ENCODE data around the gene PCED1B. TPM values are rescaled to one million over a fixed set of nuclear protein-coding genes. Genes with fewer than 3 reads are reported as not detected.

The PCED1B gene
- total and polyA plus RNA-seq, 2 experiments from 2014 or later = 0.45 to 0.80 TPM

DNA sequence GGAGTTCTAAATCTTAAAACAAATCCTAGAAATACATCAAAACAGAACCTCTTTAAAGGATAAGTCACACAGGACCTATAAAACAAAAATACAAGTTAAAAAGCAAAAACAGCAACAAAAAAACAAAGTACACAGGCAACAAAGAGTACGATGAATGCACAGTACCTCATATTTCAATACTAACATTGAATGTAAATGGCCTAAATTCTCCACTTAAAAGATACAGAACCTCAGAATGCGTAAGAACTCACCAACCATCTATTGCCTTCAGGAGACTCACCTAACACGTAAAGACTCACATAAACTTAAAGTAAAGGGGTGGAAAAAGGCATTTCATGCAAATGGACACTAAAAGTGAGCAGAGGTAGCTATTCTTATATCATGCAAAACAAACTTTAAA is 172.5 kb downstream of the PCED1B start:
- Histone ChIP-seq H3K36me3 (no peaks in the 10 kb centered on the region), H3K9me3 (ENCODE audit: low read depth) (no peaks in the 10 kb centered on the region), H3K4me1 (ENCODE audit: low read depth) (no peaks in the 10 kb centered on the region), H3K27me3 (no peaks in the 10 kb centered on the region), H3K27ac (no peak overlapping the region), H3K4me3 (no peak overlapping the region)
- TF ChIP-seq, protein P1, sequence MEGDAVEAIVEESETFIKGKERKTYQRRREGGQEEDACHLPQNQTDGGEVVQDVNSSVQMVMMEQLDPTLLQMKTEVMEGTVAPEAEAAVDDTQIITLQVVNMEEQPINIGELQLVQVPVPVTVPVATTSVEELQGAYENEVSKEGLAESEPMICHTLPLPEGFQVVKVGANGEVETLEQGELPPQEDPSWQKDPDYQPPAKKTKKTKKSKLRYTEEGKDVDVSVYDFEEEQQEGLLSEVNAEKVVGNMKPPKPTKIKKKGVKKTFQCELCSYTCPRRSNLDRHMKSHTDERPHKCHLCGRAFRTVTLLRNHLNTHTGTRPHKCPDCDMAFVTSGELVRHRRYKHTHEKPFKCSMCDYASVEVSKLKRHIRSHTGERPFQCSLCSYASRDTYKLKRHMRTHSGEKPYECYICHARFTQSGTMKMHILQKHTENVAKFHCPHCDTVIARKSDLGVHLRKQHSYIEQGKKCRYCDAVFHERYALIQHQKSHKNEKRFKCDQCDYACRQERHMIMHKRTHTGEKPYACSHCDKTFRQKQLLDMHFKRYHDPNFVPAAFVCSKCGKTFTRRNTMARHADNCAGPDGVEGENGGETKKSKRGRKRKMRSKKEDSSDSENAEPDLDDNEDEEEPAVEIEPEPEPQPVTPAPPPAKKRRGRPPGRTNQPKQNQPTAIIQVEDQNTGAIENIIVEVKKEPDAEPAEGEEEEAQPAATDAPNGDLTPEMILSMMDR (IDR thresholded peaks at IDR 0.05; ENCODE audit: low read depth, low read length) = no peak
- DNase-seq (ENCODE audit: low read depth in 1 of 2, low spot score in 1 of 2) = no peak

DNA sequence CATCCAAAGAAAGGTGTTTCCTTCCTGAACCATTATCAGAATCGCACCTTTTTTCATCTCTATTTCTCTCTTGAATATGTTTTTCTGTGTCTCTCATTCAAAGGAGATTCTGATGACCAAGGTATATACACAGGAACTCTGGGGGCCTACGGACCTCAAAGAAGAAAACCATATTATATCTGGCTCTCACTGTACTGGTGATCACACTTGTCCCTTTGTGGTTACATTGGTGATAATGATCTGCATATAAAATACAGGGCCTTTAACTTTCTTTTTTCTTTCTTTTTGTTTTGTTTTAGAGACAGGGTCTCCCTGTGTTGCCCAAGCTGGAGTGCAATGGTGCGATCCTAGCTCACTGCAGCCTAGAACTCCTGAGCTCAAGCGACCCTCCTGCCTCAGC is 185.5 kb downstream of the PCED1B start:
- no peak for DNase-seq (ENCODE audit: low read depth in 1 of 2, low spot score in 1 of 2)
- Histone ChIP-seq H3K27me3 (no peaks in the 10 kb centered on the region), H3K4me3 (no peak overlapping the region), H3K9me3 (ENCODE audit: low read depth) (no peaks in the 10 kb centered on the region), H3K4me1 (ENCODE audit: low read depth) (no peaks in the 10 kb centered on the region), H3K36me3 (no peaks in the 10 kb centered on the region), H3K27ac (no peak overlapping the region)
- TF ChIP-seq, protein P1 (IDR thresholded peaks at IDR 0.05; ENCODE audit: low read depth, low read length) = no peak

DNA sequence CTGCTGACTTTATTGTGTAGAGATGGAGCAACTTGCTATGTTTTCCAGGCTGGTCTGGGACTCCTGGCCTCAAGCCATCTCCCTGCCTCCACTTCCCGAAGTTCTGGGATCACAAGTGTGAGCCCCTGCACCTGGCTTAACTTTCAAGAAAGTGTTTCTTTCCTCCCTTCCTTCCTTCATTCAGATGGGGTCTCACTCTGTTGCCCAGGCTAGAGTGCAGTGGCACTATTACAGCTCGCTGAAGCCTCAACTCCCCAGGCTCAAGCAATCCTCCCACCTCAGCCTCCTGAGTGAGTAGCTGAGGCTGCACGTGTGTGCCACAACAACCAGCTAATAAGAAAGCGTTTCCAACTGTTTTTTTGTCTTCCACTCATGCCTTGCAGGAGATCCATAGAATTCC is 186.0 kb downstream of the PCED1B start:
- TF ChIP-seq, protein P1 (IDR thresholded peaks at IDR 0.05; ENCODE audit: low read depth, low read length) = no peak
- Histone ChIP-seq H3K4me1 (ENCODE audit: low read depth) (no peaks in the 10 kb centered on the region), H3K4me3 (no peak overlapping the region), H3K9me3 (ENCODE audit: low read depth) (no peaks in the 10 kb centered on the region), H3K36me3 (no peaks in the 10 kb centered on the region), H3K27me3 (no peaks in the 10 kb centered on the region), H3K27ac (no peak overlapping the region)
- DNase-seq (ENCODE audit: low read depth in 1 of 2, low spot score in 1 of 2) = no peak

DNA sequence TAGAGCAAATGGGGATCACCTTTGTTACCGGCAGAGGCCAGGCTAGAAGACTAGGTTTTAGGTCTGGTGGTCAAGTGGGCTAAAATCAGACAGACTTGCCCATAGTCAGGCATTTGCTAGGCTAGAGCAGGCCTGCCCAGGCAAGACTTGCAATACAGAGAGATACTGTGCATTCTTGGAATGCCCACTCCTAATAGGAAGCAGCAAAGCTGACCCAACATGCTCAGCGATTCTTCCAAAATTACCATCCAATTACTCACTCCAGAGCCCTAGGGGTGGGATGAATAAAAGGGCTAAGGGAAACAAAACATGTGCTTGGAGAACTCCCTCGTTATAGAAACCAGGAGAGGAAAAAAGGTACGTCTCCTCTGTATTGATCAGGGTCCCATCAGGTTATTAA is 188.2 kb downstream of the PCED1B start:
- H3K27me3 ChIP-seq = no peaks in the 10 kb centered on the region
- TF ChIP-seq, protein P1 (IDR thresholded peaks at IDR 0.05; ENCODE audit: low read depth, low read length) = no peak
- H3K9me3 ChIP-seq (ENCODE audit: low read depth) = no peaks in the 10 kb centered on the region
- no peaks in the 10 kb centered on the region for H3K4me1 ChIP-seq (ENCODE audit: low read depth)
- no peak overlapping the region for H3K27ac ChIP-seq
- DNase-seq (ENCODE audit: low read depth in 1 of 2, low spot score in 1 of 2) = no peak
- H3K36me3 ChIP-seq = no peaks in the 10 kb centered on the region
- no peak overlapping the region for H3K4me3 ChIP-seq

DNA sequence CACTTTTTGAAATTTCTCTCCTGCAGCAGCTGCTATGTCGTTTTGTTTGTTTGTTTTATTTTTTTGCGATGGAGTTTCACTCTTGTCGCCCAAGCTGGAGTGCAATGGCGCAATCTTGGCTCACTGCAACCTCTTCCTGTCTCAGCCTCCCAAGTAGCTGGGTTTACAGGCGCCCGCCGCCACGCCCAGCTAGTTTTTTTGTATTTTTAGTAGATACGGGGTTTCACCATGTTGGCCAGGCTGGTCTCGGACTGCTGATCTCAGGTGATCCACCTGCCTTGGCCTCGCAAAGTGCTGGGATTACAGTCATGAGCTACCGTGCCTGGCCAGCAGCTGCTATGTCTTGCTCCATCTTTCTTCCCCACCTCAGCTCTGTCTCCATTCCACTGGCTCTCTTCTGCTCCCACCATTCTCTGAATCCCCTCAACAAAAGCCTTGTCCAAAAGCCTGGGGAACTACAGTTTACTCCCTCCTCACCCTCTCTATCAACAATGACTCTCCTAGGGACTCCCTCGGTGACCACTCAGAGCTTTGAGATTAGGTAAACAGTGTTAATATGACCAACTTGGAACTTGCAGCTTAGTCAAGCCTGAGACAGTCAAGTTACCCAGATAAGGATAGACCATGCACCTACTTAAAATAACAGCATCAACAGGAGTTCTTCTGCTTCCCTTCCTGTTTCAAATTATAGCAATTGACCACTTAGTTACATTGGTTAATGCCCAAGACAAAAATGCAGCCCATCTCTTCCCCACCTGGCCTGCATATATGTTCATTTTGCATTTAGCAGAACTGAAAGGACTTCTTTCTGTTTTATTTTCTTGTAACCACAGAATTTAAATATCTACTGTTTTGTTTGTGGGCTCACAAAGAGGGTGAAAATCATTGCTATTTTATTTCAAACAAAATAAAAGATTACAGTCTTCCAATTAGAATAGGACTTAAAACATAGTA is 189.4 kb downstream of the PCED1B start:
- Histone ChIP-seq H3K36me3 (no peaks in the 10 kb centered on the region), H3K4me3 (no peak overlapping the region), H3K27ac (no peak overlapping the region), H3K4me1 (ENCODE audit: low read depth) (no peaks in the 10 kb centered on the region), H3K9me3 (ENCODE audit: low read depth) (no peaks in the 10 kb centered on the region), H3K27me3 (no peaks in the 10 kb centered on the region)
- DNase-seq (ENCODE audit: low read depth in 1 of 2, low spot score in 1 of 2) = no peak
- TF ChIP-seq, protein P1 (IDR thresholded peaks at IDR 0.05; ENCODE audit: low read depth, low read length) = no peak

Measured in cardiac muscle cell (in vitro differentiated cells and primary cell).